NCI-H1930 (cell line): ENCODE measurements around the gene ITK.
"Not testable (repeated sequence)": the region's sequence is repeated elsewhere in the genome, so short reads cannot be mapped to it uniquely, and the experiment has no call there.

Experiments used
- DNase-seq, 2 experiments: peaks; one replicate each; lab custom pipeline; 2025; lab: John Stamatoyannopoulos, UW

The ITK gene

GRCh38 chr5:157212307-157212706, 31.7 kb downstream of the ITK start:
- no peak for DNase-seq

GRCh38 chr5:157213527-157214243, 33.0 kb downstream of the ITK start:
- no peak for DNase-seq

GRCh38 chr5:157214415-157214814, 33.8 kb downstream of the ITK start:
- DNase-seq = no peak

- DNase-seq = no peak
Observed at GRCh38 chr5:157214861-157215513, 34.3 kb downstream of the ITK start.

- DNase-seq = no peak
Observed at GRCh38 chr5:157215514-157216167, 35.0 kb downstream of the ITK start.

- no peak for DNase-seq
Observed at GRCh38 chr5:157216391-157217142, 35.9 kb downstream of the ITK start.

GRCh38 chr5:157217289-157218024, 36.8 kb downstream of the ITK start:
- DNase-seq = no peak

- DNase-seq = no peak
Observed at GRCh38 chr5:157219491-157220271, 39.0 kb downstream of the ITK start.

GRCh38 chr5:157221959-157222358, 41.3 kb downstream of the ITK start:
- no peak for DNase-seq

- DNase-seq = no peak
Observed at GRCh38 chr5:157222506-157223230, 42.0 kb downstream of the ITK start.

- no peak for DNase-seq
Observed at GRCh38 chr5:157225469-157226422, 45.1 kb downstream of the ITK start.

- no peak for DNase-seq
Observed at GRCh38 chr5:157230610-157231009, 50.0 kb downstream of the ITK start.

- DNase-seq = no peak
Observed at GRCh38 chr5:157232706-157233105, 52.1 kb downstream of the ITK start.

- DNase-seq = no peak
Observed at GRCh38 chr5:157233515-157233914, 52.9 kb downstream of the ITK start.

- no peak for DNase-seq
Observed at GRCh38 chr5:157236423-157236822, 55.8 kb downstream of the ITK start.

- DNase-seq = no peak
Observed at GRCh38 chr5:157241483-157241882, 60.8 kb downstream of the ITK start.

GRCh38 chr5:157244704-157245103, 64.1 kb downstream of the ITK start:
- DNase-seq = not testable (repeated sequence)

GRCh38 chr5:157245476-157245875, 64.8 kb downstream of the ITK start:
- peak in 1 of 2 experiments; percentile 3 for DNase-seq

- DNase-seq = no peak
Observed at GRCh38 chr5:157245886-157246285, 65.2 kb downstream of the ITK start.
